Neural progenitor cell (in vitro differentiated cells): ENCODE results near the gene HSP90B1.

ENCODE experiments used
- EZH2phosphoT487 ChIP-seq: fragments of 200-600 bp; sonication (generic); IDR thresholded peaks from 2 replicates; pipeline ENCODE4 v1.6.1; 2017; ENCODE audit warnings: antibody characterized with exemption
- TF ChIP-seq, protein P1 (sequence below): fragments of 200-600 bp; sonication (generic); IDR thresholded peaks from 2 replicates; pipeline ENCODE4 v1.5.1; 2017; ENCODE audit warnings: antibody characterized with exemption, mild to moderate bottlenecking

DNA sequence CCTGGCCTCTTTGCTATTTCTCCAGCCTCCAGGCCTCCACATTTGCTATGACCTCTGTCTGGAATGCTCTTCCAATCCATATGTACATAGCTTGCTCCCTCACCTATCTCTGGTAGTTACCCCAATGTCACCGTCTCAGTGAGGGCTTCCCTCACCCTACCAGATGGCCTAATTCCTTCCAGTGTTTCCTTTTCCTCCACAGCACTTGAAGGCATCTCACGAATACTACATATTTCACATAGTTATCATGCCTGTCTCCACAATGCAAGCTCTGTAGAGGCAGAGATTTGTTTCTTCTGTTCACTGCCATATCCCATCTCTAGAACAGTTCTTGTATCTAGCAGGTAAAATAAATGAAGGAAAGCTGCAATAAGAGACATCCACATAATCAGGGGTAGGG lies 21.3 kb upstream of the HSP90B1 start:
- TF ChIP-seq, protein P1, sequence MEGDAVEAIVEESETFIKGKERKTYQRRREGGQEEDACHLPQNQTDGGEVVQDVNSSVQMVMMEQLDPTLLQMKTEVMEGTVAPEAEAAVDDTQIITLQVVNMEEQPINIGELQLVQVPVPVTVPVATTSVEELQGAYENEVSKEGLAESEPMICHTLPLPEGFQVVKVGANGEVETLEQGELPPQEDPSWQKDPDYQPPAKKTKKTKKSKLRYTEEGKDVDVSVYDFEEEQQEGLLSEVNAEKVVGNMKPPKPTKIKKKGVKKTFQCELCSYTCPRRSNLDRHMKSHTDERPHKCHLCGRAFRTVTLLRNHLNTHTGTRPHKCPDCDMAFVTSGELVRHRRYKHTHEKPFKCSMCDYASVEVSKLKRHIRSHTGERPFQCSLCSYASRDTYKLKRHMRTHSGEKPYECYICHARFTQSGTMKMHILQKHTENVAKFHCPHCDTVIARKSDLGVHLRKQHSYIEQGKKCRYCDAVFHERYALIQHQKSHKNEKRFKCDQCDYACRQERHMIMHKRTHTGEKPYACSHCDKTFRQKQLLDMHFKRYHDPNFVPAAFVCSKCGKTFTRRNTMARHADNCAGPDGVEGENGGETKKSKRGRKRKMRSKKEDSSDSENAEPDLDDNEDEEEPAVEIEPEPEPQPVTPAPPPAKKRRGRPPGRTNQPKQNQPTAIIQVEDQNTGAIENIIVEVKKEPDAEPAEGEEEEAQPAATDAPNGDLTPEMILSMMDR = no peak
- TF ChIP-seq EZH2phosphoT487 = no peak
